ENCODE results near the gene LRRN1.

DNA sequence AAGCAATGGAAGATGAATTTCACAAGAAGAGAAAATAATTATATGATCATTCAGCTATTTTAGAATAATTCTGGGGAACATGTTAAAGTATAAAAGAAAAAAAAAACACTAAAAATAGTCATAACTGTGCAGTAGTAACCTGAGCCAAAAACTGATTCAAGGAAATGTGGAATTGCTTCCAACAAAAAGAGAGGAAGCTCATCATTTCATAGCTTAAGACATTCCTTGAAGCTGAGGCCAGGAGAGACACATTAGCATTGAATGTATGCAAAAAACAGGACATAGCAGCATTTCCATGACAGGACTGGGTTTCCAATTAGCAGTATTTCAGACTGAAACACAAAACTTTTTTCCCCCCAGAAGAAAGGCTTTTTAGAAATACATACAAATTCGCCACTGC lies 27.7 kb upstream of the LRRN1 start:
- TF ChIP-seq, protein P1, sequence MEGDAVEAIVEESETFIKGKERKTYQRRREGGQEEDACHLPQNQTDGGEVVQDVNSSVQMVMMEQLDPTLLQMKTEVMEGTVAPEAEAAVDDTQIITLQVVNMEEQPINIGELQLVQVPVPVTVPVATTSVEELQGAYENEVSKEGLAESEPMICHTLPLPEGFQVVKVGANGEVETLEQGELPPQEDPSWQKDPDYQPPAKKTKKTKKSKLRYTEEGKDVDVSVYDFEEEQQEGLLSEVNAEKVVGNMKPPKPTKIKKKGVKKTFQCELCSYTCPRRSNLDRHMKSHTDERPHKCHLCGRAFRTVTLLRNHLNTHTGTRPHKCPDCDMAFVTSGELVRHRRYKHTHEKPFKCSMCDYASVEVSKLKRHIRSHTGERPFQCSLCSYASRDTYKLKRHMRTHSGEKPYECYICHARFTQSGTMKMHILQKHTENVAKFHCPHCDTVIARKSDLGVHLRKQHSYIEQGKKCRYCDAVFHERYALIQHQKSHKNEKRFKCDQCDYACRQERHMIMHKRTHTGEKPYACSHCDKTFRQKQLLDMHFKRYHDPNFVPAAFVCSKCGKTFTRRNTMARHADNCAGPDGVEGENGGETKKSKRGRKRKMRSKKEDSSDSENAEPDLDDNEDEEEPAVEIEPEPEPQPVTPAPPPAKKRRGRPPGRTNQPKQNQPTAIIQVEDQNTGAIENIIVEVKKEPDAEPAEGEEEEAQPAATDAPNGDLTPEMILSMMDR (IDR thresholded peaks at IDR 0.05 in 8 of 11, conservative IDR thresholded peaks at IDR 0.05 in 3 of 11) = no peak
- no peak for TF ChIP-seq POLR2AphosphoS5 (IDR thresholded peaks at IDR 0.05)

Measured in spleen (tissue), 7 donors.